A549 (cell line): ENCODE data around the gene CHURC1. TPM values are rescaled to one million over a fixed set of nuclear protein-coding genes. Genes with fewer than 3 reads are reported as not detected.

Experiments
- ATAC-seq, 2 experiments: fragments of 200-7000 bp in 1 of 2; fragments of >200 bp in 1 of 2; cut with Nextera tagmentation in 1 of 2; cut with Tn5 transposase in 1 of 2; 3 replicates each; pipeline versions ENCODE4 v1.8.0 to v1.9.1; 2018 to 2020; ENCODE audit warnings: mild to moderate bottlenecking in 1 of 2, moderate library complexity in 1 of 2
- CTCF ChIA-PET: fragments of 300-600 bp; sonication (Branson Sonifier 250); formaldehyde crosslinking; extraction: SDS; loops from one replicate; lab custom pipeline; 2021; ENCODE audit warnings: antibody characterized with exemption, inconsistent platforms; lab: Yijun Ruan, JAX
- POLR2A ChIA-PET: fragments of 350-600 bp; formaldehyde crosslinking; extraction: SDS; loops from one replicate; lab custom pipeline; 2021; ENCODE audit warnings: antibody characterized with exemption, inconsistent platforms; lab: Yijun Ruan, JAX
- DNase-seq, 2 experiments: peaks; one replicate each; pipeline versions ENCODE4 v3.0.0 to v3.0.0-alpha.2; 2011 to 2016; ENCODE audit warnings: low read depth in 1 of 2, low spot score in 1 of 2
- FAIRE-seq: peaks from 2 replicates; lab custom pipeline; 2011; peaks lifted over from hg19 to GRCh38; lab: Jason Lieb, UNC
- H3K27ac ChIP-seq, 2 experiments: fragments of >200 bp; sonication (Bioruptor Twin); formaldehyde crosslinking; 3 replicates each; pipeline ENCODE4 v1.5.1; 2016 to 2017
- H3K4me1 ChIP-seq: fragments of >200 bp; sonication (Bioruptor Twin); formaldehyde crosslinking; 3 replicates; pipeline ENCODE4 v1.6.1; 2016
- H3K4me2 ChIP-seq: fragments of >200 bp; sonication (Bioruptor Twin); formaldehyde crosslinking; 3 replicates; pipeline ENCODE4 v1.6.1; 2016
- H3K4me3 ChIP-seq: fragments of >200 bp; sonication (Bioruptor Twin); formaldehyde crosslinking; 3 replicates; pipeline ENCODE4 v1.5.1; 2016
- H3K9me3 ChIP-seq: fragments of >200 bp; sonication (Bioruptor Twin); formaldehyde crosslinking; 3 replicates; pipeline ENCODE4 v1.6.1; 2016
- BHLHE40 ChIP-seq: IDR thresholded peaks from 2 replicates; pipeline ENCODE4 v1.6.1; 2012; ENCODE audit warnings: low read depth, low read length, inconsistent platforms
- CHD2 ChIP-seq: fragments of 150-350 bp; IDR thresholded peaks from 2 replicates; pipeline ENCODE4 v1.6.1; 2014; ENCODE audit warnings: low read length; ENCODE audit not compliant: partially characterized antibody
- CHD4 ChIP-seq: fragments of 200-600 bp; sonication (generic); IDR thresholded peaks from 2 replicates; pipeline ENCODE4 v1.6.1; 2016; ENCODE audit warnings: antibody characterized with exemption, mild to moderate bottlenecking, borderline replicate concordance
- ESRRA ChIP-seq: fragments of 150-350 bp; IDR thresholded peaks from 2 replicates; pipeline ENCODE4 v1.6.1; 2014; ENCODE audit warnings: mild to moderate bottlenecking, low read length, borderline replicate concordance
- HOXB5 ChIP-seq: fragments of 250-450 bp; sonication (Bioruptor Pico); IDR thresholded peaks from 2 replicates; pipeline ENCODE4 v1.5.0; 2020; ENCODE audit warnings: mild to moderate bottlenecking, moderate library complexity
- JUN ChIP-seq, 2 experiments: fragments of >200 bp; sonication (Bioruptor Twin); formaldehyde crosslinking; IDR thresholded peaks; 2 replicates in 1 of 2; 3 replicates in 1 of 2; pipeline ENCODE4 v1.6.1; 2016 to 2017
- NPAS2 ChIP-seq: fragments of 250-450 bp; sonication (Bioruptor Pico); IDR thresholded peaks from 2 replicates; pipeline ENCODE4 v1.8.0; 2022; ENCODE audit warnings: mild to moderate bottlenecking, moderate library complexity, borderline replicate concordance
- PHF8 ChIP-seq: fragments of 200-600 bp; sonication (generic); IDR thresholded peaks from 2 replicates; pipeline ENCODE4 v1.6.1; 2016; ENCODE audit warnings: low read depth, mild to moderate bottlenecking, antibody characterized with exemption, moderate library complexity, borderline replicate concordance
- RFX5 ChIP-seq: fragments of 450-650 bp; IDR thresholded peaks from 2 replicates; pipeline ENCODE4 v1.7.1; 2014; ENCODE audit warnings: antibody characterized with exemption, mild to moderate bottlenecking, moderate library complexity
- RNF2 ChIP-seq: fragments of 200-600 bp; sonication (generic); IDR thresholded peaks from 2 replicates; pipeline ENCODE4 v1.6.1; 2016; ENCODE audit warnings: low read depth, mild to moderate bottlenecking, antibody characterized with exemption, moderate library complexity, borderline replicate concordance
- SMC3 ChIP-seq: fragments of >200 bp; sonication (Bioruptor Twin); formaldehyde crosslinking; IDR thresholded peaks from 3 replicates; pipeline ENCODE4 v1.6.1; 2018; ENCODE audit warnings: inconsistent platforms
- TFCP2L1 ChIP-seq: fragments of 250-450 bp; sonication (Bioruptor Pico); IDR thresholded peaks from 2 replicates; pipeline ENCODE4 v1.5.0; 2021; ENCODE audit warnings: mild to moderate bottlenecking
- ZC3H11A ChIP-seq: fragments of 450-650 bp; IDR thresholded peaks from 2 replicates; pipeline ENCODE4 v1.6.1; 2014; ENCODE audit warnings: antibody characterized with exemption, mild to moderate bottlenecking
- ZFP36 ChIP-seq: fragments of 450-650 bp; IDR thresholded peaks from 2 replicates; pipeline ENCODE4 v1.6.1; 2014; ENCODE audit warnings: borderline replicate concordance; ENCODE audit not compliant: partially characterized antibody
- ZNF302 ChIP-seq: fragments of 250-450 bp; sonication (Bioruptor Pico); IDR thresholded peaks from 2 replicates; pipeline ENCODE4 v1.9.0; 2021; ENCODE audit warnings: inconsistent platforms, mild to moderate bottlenecking, moderate library complexity
- ZSCAN20 ChIP-seq: fragments of 250-450 bp; sonication (Bioruptor Pico); IDR thresholded peaks from 2 replicates; pipeline ENCODE4 v1.8.0; 2022; ENCODE audit warnings: mild to moderate bottlenecking, moderate library complexity
- WGBS: methylation state at CpG from one replicate; pipeline ENCODE4 v1.1.6; 2017; ENCODE audit errors: missing lambda C conversion rate; 5-methylcytosine and 5-hydroxymethylcytosine counted together
- polyA plus RNA-seq, 4 experiments: library from polyadenylated mRNA; depleted of rRNA in 3 of 4; stranded (reverse); fragments of >200 nt; fragmentation: RNase III in 1 of 4; extraction: RNeasy Plus Mini Kit Qiagen cat#74134 plus additional on column Dnase treatment in 1 of 4; gene quantifications; 2 replicates in 3 of 4; 3 replicates in 1 of 4; pipeline ENCODE4 v1.2.3, GENCODE V29; 2011 to 2017
- TF ChIP-seq, protein P1 (sequence below): fragments of 200-600 bp; sonication (generic); IDR thresholded peaks from 2 replicates; pipeline ENCODE4 v1.6.1; 2016; ENCODE audit warnings: antibody characterized with exemption, mild to moderate bottlenecking, moderate library complexity
- TF ChIP-seq, protein P2 (sequence below): fragments of >200 bp; sonication (Bioruptor Twin); formaldehyde crosslinking; IDR thresholded peaks from 3 replicates; pipeline ENCODE4 v1.6.1; 2016
- TF ChIP-seq, protein P3 (sequence below): IDR thresholded peaks from 2 replicates; pipeline ENCODE4 v1.6.1; 2012
- TF ChIP-seq, protein P4 (sequence below): IDR thresholded peaks from 2 replicates; pipeline ENCODE4 v1.6.1; 2012
- TF ChIP-seq, protein P5 (sequence below): fragments of 250-450 bp; sonication (Bioruptor Pico); IDR thresholded peaks from 2 replicates; pipeline ENCODE4 v1.5.0; 2021; ENCODE audit warnings: mild to moderate bottlenecking, moderate library complexity, borderline replicate concordance

Gene CHURC1
- polyA plus RNA-seq, 2 of the 4 experiments (the other 2 are of a cell fraction): 151 to 153 TPM

DNA sequence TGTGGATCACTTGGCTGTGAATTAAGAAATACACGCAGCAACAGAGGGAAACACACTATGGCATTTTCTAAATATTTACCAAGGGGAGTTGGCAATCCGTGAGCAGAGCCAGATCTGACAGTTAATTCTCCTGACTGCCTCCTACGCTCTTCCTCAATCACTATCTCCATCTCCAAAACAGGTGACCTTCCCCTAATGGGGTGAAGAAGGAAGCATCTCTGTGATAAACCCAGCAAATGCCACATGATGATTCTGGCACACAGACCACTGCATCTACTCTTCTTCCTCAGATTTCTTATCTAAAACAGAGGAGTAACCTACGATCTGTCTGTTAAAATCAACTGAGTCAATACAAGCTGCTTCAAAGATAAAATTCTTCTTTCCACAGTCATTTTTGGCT is 38.9 kb upstream of the CHURC1 start:
- DNase-seq (no peak), FAIRE-seq (peak; percentile 23), ATAC-seq (no peak)
- 0 out of 3 replicates have a peak, but pooled peaks cover 5% of the 10 kb centered on the region for H3K4me1 ChIP-seq
- H3K4me2 ChIP-seq: no peak overlapping the region
- POLR2A ChIA-PET: interaction anchor here (0.5 kb wide), 1 partner anchor 508 kb away, joined by 9 read pairs; no protein-coding TSS in a partner anchor
- no peak overlapping the region for H3K27ac ChIP-seq
- WGBS: 43% methylated on average over 4 of the region's 4 CpGs
- TF ChIP-seq ZFP36: no peak
- no peak for TF ChIP-seq RFX5
- TF ChIP-seq, protein P1, sequence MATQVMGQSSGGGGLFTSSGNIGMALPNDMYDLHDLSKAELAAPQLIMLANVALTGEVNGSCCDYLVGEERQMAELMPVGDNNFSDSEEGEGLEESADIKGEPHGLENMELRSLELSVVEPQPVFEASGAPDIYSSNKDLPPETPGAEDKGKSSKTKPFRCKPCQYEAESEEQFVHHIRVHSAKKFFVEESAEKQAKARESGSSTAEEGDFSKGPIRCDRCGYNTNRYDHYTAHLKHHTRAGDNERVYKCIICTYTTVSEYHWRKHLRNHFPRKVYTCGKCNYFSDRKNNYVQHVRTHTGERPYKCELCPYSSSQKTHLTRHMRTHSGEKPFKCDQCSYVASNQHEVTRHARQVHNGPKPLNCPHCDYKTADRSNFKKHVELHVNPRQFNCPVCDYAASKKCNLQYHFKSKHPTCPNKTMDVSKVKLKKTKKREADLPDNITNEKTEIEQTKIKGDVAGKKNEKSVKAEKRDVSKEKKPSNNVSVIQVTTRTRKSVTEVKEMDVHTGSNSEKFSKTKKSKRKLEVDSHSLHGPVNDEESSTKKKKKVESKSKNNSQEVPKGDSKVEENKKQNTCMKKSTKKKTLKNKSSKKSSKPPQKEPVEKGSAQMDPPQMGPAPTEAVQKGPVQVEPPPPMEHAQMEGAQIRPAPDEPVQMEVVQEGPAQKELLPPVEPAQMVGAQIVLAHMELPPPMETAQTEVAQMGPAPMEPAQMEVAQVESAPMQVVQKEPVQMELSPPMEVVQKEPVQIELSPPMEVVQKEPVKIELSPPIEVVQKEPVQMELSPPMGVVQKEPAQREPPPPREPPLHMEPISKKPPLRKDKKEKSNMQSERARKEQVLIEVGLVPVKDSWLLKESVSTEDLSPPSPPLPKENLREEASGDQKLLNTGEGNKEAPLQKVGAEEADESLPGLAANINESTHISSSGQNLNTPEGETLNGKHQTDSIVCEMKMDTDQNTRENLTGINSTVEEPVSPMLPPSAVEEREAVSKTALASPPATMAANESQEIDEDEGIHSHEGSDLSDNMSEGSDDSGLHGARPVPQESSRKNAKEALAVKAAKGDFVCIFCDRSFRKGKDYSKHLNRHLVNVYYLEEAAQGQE: no peak
- TF ChIP-seq ZNF302: no peak
- TF ChIP-seq, protein P2, sequence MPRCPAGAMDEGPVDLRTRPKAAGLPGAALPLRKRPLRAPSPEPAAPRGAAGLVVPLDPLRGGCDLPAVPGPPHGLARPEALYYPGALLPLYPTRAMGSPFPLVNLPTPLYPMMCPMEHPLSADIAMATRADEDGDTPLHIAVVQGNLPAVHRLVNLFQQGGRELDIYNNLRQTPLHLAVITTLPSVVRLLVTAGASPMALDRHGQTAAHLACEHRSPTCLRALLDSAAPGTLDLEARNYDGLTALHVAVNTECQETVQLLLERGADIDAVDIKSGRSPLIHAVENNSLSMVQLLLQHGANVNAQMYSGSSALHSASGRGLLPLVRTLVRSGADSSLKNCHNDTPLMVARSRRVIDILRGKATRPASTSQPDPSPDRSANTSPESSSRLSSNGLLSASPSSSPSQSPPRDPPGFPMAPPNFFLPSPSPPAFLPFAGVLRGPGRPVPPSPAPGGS: no peak
- no peak for TF ChIP-seq NPAS2
- TF ChIP-seq, protein P3, sequence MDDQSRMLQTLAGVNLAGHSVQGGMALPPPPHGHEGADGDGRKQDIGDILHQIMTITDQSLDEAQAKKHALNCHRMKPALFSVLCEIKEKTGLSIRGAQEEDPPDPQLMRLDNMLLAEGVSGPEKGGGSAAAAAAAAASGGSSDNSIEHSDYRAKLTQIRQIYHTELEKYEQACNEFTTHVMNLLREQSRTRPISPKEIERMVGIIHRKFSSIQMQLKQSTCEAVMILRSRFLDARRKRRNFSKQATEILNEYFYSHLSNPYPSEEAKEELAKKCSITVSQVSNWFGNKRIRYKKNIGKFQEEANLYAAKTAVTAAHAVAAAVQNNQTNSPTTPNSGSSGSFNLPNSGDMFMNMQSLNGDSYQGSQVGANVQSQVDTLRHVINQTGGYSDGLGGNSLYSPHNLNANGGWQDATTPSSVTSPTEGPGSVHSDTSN: no peak
- TF ChIP-seq JUN (IDR thresholded peaks at IDR 0.05): no peak
- no peak for TF ChIP-seq HOXB5 (CRISPR knock-in tag)
- H3K9me3 ChIP-seq: no peaks in the 10 kb centered on the region
- CTCF ChIA-PET: interaction anchor here (1.3 kb wide), 1 partner anchor 16 kb away, joined by 8 read pairs; no protein-coding TSS in a partner anchor
- H3K4me3 ChIP-seq: no peak overlapping the region

DNA sequence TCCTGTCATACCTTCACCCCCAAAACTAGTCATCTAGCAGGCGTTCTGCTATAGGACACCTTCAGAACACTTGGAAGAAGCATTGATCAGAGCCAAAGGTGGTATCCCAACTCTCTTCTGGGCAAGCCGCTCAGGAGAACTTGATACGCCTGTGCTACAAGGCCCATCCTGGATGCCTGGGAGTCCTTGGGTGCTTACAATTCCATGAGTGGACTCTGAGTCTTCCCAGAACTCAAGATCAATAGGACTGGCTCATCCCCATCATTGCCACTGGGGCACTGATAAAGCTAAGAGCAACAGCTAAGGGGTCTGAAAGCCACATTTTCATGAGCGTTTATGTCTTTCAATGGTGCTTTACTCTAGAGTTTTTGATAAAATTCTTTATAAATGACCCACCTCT is 36.4 kb upstream of the CHURC1 start:
- no peak for ATAC-seq
- Histone ChIP-seq H3K9me3 (no peaks in the 10 kb centered on the region), H3K27ac (no peak overlapping the region), H3K4me3 (no peak overlapping the region), H3K4me1 (0 out of 3 replicates have a peak, but pooled peaks cover 5% of the 10 kb centered on the region)
- POLR2A ChIA-PET: no interaction called here
- no peak for FAIRE-seq
- no peak for DNase-seq
- CTCF ChIA-PET: interaction anchor here (0.9 to 7.9 kb wide), 10 partner anchors 8 to 109 kb away, joined by 3 to 86 read pairs (median 6); no protein-coding TSS in a partner anchor
- WGBS: 81% methylated on average over 3 of the region's 4 CpGs
- no peak for TF ChIP-seq CHD4
- TF ChIP-seq ZFP36: no peak
- TF ChIP-seq, protein P4, sequence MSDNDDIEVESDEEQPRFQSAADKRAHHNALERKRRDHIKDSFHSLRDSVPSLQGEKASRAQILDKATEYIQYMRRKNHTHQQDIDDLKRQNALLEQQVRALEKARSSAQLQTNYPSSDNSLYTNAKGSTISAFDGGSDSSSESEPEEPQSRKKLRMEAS: no peak
- TF ChIP-seq SMC3: no peak
- no peak for TF ChIP-seq ZSCAN20 (CRISPR knock-in tag)
- no peak for TF ChIP-seq PHF8
- TF ChIP-seq ZC3H11A: no peak
- TF ChIP-seq ESRRA: no peak
- TF ChIP-seq JUN (IDR thresholded peaks at IDR 0.05): no peak
- TF ChIP-seq, protein P1: no peak
- TF ChIP-seq, protein P5, sequence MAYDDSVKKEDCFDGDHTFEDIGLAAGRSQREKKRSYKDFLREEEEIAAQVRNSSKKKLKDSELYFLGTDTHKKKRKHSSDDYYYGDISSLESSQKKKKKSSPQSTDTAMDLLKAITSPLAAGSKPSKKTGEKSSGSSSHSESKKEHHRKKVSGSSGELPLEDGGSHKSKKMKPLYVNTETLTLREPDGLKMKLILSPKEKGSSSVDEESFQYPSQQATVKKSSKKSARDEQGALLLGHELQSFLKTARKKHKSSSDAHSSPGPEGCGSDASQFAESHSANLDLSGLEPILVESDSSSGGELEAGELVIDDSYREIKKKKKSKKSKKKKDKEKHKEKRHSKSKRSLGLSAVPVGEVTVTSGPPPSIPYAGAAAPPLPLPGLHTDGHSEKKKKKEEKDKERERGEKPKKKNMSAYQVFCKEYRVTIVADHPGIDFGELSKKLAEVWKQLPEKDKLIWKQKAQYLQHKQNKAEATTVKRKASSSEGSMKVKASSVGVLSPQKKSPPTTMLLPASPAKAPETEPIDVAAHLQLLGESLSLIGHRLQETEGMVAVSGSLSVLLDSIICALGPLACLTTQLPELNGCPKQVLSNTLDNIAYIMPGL (CRISPR knock-in tag): no peak
- no peak for TF ChIP-seq NPAS2
- no peak for TF ChIP-seq BHLHE40
- TF ChIP-seq TFCP2L1 (CRISPR knock-in tag): no peak
- TF ChIP-seq CHD2: no peak
- no peak for TF ChIP-seq RNF2
- TF ChIP-seq, all 56 proteins: peak for 0
- H3K4me2 ChIP-seq: no peak overlapping the region
